ENCODE results near the gene SEMA5A.

Gene SEMA5A

DNA sequence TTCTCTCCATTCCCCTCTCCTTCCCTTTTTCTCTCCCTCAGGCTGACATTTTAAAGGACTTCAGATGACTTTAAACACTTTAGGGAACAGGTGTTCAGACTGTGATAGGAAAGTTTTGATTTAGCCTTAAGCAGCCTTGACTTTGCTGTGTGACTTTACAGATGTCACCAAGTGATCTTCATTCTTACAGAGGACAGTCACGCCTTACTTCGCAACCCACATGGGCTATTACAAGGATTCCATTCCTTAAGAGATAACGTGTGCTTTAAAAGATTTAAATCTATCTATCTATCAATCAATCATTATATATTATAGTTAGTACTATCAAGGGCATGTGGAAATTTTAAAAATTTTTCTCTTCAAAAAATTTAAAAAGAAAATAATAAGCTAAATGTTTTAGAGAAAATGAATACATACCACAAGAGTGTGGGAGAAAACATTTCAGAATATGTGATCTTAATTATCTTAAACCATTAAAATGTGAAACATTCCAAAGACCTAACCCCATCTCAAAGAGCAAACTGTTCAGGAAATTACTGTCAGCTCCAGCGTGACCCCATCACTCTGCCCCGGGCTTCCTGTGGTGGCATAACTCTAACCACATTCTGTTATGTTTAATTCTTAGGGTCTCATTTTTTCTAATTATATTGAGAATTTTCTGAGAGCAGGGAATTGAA lies 530.5 kb downstream of the SEMA5A start:
- Histone ChIP-seq H3K27ac (replicated peaks) (no peak overlapping the region), H3K4me3 (replicated peaks; ENCODE audit: insufficient read depth, low read length) (no peak overlapping the region), H3K27me3 (ENCODE audit: insufficient read depth, poor library complexity, severe bottlenecking) (no peaks in the 10 kb centered on the region)
- TF ChIP-seq, protein P1, sequence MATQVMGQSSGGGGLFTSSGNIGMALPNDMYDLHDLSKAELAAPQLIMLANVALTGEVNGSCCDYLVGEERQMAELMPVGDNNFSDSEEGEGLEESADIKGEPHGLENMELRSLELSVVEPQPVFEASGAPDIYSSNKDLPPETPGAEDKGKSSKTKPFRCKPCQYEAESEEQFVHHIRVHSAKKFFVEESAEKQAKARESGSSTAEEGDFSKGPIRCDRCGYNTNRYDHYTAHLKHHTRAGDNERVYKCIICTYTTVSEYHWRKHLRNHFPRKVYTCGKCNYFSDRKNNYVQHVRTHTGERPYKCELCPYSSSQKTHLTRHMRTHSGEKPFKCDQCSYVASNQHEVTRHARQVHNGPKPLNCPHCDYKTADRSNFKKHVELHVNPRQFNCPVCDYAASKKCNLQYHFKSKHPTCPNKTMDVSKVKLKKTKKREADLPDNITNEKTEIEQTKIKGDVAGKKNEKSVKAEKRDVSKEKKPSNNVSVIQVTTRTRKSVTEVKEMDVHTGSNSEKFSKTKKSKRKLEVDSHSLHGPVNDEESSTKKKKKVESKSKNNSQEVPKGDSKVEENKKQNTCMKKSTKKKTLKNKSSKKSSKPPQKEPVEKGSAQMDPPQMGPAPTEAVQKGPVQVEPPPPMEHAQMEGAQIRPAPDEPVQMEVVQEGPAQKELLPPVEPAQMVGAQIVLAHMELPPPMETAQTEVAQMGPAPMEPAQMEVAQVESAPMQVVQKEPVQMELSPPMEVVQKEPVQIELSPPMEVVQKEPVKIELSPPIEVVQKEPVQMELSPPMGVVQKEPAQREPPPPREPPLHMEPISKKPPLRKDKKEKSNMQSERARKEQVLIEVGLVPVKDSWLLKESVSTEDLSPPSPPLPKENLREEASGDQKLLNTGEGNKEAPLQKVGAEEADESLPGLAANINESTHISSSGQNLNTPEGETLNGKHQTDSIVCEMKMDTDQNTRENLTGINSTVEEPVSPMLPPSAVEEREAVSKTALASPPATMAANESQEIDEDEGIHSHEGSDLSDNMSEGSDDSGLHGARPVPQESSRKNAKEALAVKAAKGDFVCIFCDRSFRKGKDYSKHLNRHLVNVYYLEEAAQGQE (IDR thresholded peaks at IDR 0.05; ENCODE audit: insufficient replicate concordance, low read depth) = no peak
- TF ChIP-seq GABPA (IDR thresholded peaks at IDR 0.05; ENCODE audit: low read depth) (no peak), POLR2AphosphoS5 (IDR thresholded peaks at IDR 0.05; ENCODE audit: low read depth) (no peak), SPI1 (IDR thresholded peaks at IDR 0.05; ENCODE audit: borderline replicate concordance, low read depth) (no peak)
- TF ChIP-seq, protein P2, sequence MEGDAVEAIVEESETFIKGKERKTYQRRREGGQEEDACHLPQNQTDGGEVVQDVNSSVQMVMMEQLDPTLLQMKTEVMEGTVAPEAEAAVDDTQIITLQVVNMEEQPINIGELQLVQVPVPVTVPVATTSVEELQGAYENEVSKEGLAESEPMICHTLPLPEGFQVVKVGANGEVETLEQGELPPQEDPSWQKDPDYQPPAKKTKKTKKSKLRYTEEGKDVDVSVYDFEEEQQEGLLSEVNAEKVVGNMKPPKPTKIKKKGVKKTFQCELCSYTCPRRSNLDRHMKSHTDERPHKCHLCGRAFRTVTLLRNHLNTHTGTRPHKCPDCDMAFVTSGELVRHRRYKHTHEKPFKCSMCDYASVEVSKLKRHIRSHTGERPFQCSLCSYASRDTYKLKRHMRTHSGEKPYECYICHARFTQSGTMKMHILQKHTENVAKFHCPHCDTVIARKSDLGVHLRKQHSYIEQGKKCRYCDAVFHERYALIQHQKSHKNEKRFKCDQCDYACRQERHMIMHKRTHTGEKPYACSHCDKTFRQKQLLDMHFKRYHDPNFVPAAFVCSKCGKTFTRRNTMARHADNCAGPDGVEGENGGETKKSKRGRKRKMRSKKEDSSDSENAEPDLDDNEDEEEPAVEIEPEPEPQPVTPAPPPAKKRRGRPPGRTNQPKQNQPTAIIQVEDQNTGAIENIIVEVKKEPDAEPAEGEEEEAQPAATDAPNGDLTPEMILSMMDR (IDR thresholded peaks at IDR 0.05; ENCODE audit: insufficient read depth, low read length) = no peak
- no peak for DNase-seq (ENCODE audit: low read depth in 1 of 2, low spot score in 1 of 2)

- DNase-seq (ENCODE audit: low read depth in 1 of 2, low spot score in 1 of 2) = no peak
- TF ChIP-seq, protein P1 (IDR thresholded peaks at IDR 0.05; ENCODE audit: insufficient replicate concordance, low read depth) = no peak
- TF ChIP-seq POLR2AphosphoS5 (IDR thresholded peaks at IDR 0.05; ENCODE audit: low read depth) = no peak
These were observed 532.7 kb downstream of the SEMA5A start for GRCh38 chr5:9013147-9013546.

GRCh38 chr5:9009931-9010651 lies 535.8 kb downstream of the SEMA5A start:
- TF ChIP-seq, protein P1 (IDR thresholded peaks at IDR 0.05; ENCODE audit: insufficient replicate concordance, low read depth) = no peak
- no peak for TF ChIP-seq SPI1 (IDR thresholded peaks at IDR 0.05; ENCODE audit: borderline replicate concordance, low read depth)
- TF ChIP-seq, protein P2 (IDR thresholded peaks at IDR 0.05; ENCODE audit: insufficient read depth, low read length) = no peak
- no peak for TF ChIP-seq GABPA (IDR thresholded peaks at IDR 0.05; ENCODE audit: low read depth)
- no peak for TF ChIP-seq POLR2AphosphoS5 (IDR thresholded peaks at IDR 0.05; ENCODE audit: low read depth)
- Histone ChIP-seq H3K27ac (replicated peaks) (no peak overlapping the region), H3K27me3 (ENCODE audit: insufficient read depth, poor library complexity, severe bottlenecking) (no peaks in the 10 kb centered on the region), H3K4me3 (replicated peaks; ENCODE audit: insufficient read depth, low read length) (no peak overlapping the region)
- DNase-seq (ENCODE audit: low read depth in 1 of 2, low spot score in 1 of 2) = no peak

More at GRCh38 chr5:9013147-9013546, 532.7 kb downstream of the SEMA5A start:
- Histone ChIP-seq H3K4me3 (replicated peaks; ENCODE audit: insufficient read depth, low read length) (no peak overlapping the region), H3K27me3 (ENCODE audit: insufficient read depth, poor library complexity, severe bottlenecking) (no peaks in the 10 kb centered on the region), H3K27ac (replicated peaks) (no peak overlapping the region)
